ENCODE measurements around the gene IL1R1.

IL1R1 gene

GRCh38 chr2:102229141-102229769 lies 86.7 kb downstream of the IL1R1 start:
- DNase-seq, result no peak
- H3K4me3 Mint-ChIP-seq, result no peak overlapping the region
- H3K27me3 Mint-ChIP-seq, result no peaks in the 10 kb centered on the region
- ATAC-seq (replicated peaks), result no peak
- no peak overlapping the region for H3K27ac Mint-ChIP-seq
- H3K4me1 Mint-ChIP-seq (ENCODE audit: low read depth in 2 of 2), result peaks cover 11 to 15% of the 10 kb centered on the region in 2 donors
- H3K36me3 Mint-ChIP-seq (ENCODE audit: insufficient read depth), result no peaks in the 10 kb centered on the region
- no peaks in the 10 kb centered on the region for H3K9me3 Mint-ChIP-seq
